Middle frontal gyrus (tissue), 1 donor: Measurements from ENCODE around the gene ULK1.
"Not testable (repeated sequence)": the region's sequence is repeated elsewhere in the genome, so short reads cannot be mapped to it uniquely, and the experiment has no call there.

Experiments
- DNase-seq: peaks from one replicate; pipeline ENCODE4 v3.0.0-alpha.2; 2015; ENCODE audit warnings: low spot score; ENCODE audit errors: extremely low spot score

Gene ULK1

DNA sequence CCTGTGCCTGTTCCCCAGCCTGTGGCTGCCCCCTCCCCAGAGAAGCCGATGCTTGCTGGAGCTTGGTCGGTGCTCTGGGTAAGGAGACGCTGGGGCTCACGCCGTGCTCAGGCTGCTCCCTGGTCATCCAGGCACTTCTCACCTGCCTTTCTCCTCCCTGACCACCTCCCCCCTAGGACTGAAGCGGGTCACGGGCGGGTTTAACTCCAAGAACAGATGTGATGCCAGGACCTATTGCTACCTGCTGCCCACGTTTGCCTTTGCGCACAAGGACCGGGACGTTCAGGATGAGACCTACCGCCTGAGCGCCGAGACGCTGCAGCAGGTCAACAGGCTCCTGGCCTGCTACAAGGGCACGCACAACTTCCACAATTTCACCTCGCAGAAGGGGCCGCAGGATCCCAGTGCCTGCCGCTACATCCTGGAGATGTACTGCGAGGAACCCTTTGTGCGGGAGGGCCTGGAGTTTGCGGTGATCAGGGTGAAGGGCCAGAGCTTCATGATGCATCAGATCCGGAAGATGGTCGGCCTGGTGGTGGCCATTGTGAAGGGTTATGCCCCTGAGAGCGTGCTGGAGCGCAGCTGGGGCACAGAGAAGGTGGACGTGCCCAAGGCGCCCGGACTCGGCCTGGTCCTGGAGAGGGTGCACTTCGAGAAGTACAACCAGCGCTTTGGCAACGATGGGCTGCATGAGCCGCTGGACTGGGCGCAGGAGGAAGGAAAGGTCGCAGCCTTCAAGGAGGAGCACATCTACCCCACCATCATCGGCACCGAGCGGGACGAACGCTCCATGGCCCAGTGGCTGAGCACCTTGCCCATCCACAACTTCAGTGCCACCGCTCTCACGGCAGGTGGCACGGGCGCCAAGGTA, 46.9 kb downstream of the ULK1 start:
- DNase-seq: no peak

DNA sequence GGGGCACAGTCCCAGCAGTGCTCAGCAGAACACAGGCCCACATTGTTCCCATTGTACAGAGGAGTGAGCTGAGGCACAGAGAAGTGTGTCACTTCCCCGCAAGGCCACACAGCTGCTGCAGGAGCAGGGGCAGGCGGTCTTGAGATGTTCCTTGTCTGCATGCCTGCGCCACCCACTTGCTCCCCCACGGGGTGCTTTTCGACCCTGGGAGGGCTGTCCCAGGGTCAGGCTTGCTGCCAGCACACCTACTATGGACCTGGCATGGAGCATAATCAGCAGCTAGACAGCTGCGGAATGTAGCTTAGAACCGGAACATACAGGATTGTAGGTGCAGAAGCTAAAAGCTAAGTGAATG, 47.5 kb downstream of the ULK1 start:
- DNase-seq: no peak

- DNase-seq: no peak
These were observed 48.2 kb downstream of the ULK1 start for GRCh38 chr12:131942671-131943070.

DNA sequence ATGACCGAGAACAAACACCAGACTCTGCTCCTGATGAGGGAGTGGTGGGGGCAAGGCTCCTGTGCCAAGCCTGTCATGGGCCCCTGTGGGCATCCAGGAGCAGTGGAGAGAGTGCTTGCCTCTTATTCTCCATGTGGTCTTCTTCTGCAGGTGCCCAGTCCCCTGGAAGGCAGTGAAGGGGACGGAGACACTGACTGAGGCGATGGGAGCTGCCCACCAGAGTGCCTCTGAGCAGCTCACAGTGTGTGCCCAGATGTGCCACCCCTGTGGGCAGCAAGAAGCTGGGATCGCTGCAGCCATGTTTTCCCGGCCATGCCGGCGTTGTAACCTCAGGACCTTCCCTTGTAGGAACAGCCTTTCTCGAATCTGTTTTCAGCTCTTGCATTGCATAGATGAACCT, 49.0 kb downstream of the ULK1 start:
- no peak for DNase-seq

- no peak for DNase-seq
These were observed 49.5 kb downstream of the ULK1 start for GRCh38 chr12:131943876-131944275.

DNA sequence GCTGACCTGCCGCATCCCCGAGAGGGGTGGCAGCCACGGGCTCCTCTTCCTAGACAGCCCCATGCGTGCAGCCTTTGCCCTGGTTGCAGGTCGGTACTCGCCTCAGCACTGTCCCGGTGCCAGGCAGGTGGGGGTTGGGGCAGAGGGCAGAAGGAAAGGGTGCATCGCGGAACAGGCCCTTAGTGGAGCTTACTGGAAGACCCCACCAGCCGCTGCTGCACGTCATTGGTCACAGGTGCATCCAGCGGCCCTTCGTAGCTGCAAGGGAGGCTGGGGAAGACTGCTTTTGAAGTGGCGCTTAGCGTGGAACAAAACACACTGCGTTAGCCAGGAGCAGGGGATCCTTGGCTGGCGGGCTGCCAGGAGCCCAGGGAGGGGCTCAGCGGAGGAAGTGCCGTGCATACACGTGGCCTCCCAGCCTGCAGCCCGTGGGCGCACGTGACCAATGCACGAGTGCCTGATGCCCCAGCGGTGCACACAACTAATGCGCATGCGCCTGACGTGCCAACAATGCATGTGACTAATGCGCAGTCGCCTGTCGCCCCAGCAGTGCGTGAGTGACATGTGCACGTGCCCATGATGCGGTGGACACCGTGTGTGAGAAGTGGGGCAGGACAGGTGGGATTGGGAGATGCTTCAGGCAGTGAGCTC, 50.3 kb downstream of the ULK1 start:
- DNase-seq: no peak

DNA sequence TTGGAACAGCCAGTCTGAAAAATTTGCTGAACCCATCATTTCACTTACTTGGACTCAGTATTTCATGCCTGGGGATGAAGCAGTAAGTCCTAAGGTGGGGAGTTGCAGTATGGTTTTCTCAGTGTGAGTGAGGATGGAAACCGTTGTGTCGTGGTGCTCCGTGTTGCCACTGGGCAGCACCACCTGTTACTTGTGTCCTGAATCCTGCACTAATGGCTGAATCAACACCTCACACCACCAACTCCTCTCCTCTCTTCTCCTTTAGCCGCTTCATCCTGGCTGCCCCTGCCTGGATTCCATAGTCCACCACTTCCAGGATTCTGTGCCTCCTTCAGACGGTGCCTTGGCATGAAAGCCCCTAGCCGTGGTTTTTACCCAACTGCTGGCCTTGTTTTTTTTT, 52.3 kb downstream of the ULK1 start:
- no peak for DNase-seq

- no peak for DNase-seq
These were observed 53.1 kb downstream of the ULK1 start for GRCh38 chr12:131947482-131948027.

GRCh38 chr12:131948166-131948712, 53.8 kb downstream of the ULK1 start:
- no peak for DNase-seq

GRCh38 chr12:131948713-131949430, 54.5 kb downstream of the ULK1 start:
- not testable (repeated sequence) for DNase-seq

- peak; percentile 79 for DNase-seq
These were observed 55.2 kb downstream of the ULK1 start, which contains the start of gene EP400 for GRCh38 chr12:131949431-131950181. Gene EP400 (plus strand): TSS chr12:131949942. CDS start chr12:131960620, 10,678 bp downstream.

DNA sequence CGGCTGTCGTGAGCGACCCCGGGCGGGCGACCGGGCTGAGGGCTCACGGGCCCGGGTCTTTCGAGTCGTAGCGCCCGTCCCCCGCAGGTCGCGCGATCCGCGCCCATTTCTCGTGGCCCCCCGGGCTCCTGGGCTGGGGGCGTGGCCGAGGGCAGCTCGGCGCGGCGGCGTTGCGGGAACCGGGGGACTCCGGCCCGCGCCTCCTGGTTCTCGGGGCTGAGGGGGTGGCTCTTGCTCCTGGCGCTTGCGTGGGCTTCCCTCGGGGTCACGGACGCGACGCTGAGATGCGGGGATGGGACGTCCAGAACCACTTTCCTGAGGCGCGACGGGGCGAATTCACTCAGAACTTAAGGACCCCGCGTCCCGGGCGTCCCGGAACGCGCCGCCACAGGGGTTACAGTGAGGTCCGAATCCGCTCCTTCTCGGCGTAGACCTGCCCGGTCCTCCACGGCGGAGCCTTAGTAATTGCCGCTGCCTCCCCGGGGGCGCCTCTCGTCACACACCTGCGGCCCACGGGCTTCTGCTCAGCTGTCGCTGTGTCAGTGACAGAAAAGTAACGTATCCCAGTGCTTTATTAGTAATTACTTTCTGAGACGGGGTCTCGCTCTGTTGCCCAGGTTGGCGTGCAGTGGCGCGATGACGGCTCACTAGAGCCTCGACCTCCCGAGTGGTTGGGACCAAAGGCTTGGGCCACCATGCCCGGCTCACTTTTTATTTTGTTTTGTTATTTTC, 55.9 kb downstream of the ULK1 start:
- DNase-seq: no peak

GRCh38 chr12:131953810-131954209, 59.4 kb downstream of the ULK1 start:
- DNase-seq: not testable (repeated sequence)

DNA sequence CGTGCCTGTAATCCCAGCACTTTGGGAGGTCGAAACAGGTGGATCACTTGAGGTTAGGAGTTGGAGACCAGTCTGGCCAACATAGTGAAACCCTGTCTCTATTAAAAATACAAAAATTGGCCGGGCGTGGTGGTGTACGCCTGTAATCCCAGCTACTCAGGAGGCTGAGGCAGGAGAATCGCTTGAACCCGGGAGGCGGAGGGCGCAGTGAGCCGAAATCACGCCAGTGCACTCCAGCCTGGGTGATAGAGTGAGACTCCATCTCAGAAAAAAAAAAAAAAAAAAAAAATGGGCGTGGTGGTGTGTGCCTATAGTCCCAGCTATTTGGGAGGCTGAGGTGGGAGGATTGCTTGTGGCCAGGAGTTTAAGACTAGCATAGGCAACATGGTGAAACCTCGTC, 60.0 kb downstream of the ULK1 start:
- not testable (repeated sequence) for DNase-seq

DNA sequence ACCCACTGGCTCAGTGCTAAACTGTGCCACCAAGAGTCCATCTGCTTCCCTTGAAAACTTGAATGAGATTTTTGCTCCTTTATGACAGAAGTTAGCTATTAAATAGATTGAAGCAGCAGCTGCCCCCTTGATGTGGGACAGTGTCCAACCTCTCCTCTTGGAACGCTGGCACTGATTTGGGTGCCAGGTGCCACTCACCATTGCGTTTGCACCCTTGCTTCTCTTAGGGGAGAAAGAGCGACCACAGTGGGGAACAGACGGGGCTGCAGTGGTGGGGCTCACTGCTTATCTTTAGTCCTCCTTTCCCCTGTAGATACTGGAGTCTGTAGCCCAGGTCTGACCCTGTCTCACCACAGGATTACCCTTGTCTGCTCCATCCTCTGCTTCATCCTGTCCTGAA, 64.7 kb downstream of the ULK1 start:
- no peak for DNase-seq

- no peak for DNase-seq
These were observed 65.5 kb downstream of the ULK1 start for GRCh38 chr12:131959641-131960589.

DNA sequence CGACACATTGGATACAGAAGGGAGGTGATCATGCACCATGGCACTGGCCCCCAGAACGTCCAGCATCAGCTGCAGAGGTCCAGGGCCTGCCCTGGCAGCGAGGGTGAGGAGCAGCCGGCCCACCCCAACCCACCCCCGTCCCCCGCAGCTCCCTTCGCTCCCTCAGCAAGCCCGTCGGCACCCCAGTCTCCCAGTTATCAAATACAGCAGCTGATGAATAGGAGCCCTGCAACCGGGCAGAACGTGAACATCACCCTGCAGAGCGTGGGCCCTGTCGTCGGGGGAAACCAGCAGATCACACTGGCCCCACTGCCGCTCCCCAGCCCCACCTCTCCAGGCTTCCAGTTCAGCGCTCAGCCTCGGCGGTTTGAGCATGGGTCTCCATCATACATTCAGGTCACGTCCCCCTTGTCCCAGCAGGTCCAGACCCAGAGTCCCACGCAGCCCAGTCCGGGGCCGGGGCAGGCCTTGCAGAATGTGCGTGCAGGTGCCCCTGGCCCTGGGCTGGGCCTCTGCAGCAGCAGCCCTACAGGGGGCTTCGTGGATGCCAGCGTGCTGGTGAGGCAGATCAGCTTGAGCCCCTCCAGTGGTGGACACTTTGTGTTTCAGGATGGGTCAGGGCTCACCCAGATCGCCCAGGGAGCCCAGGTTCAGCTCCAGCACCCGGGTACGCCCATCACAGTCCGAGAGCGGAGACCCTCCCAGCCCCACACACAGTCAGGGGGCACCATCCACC, 66.3 kb downstream of the ULK1 start:
- DNase-seq: not testable (repeated sequence)

DNA sequence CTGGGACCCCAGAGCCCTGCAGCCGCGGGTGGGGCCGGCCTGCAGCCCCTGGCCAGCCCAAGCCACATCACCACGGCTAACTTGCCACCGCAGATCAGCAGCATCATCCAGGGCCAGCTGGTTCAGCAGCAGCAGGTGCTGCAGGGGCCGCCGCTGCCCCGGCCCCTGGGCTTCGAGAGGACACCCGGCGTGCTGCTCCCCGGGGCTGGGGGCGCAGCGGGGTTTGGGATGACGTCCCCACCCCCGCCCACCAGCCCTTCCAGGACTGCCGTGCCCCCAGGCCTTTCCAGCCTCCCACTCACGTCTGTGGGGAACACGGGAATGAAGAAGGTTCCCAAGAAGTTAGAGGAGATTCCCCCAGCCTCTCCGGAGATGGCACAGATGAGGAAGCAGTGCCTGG, 66.9 kb downstream of the ULK1 start:
- DNase-seq: not testable (repeated sequence)
